ACC112 (cell line): ENCODE results near the gene DHRSX.

Experiments
- H2AFZ ChIP-seq: fragments of 200-600 bp; sonication (generic); one replicate; pipeline ENCODE4 v1.6.0; 2017; ENCODE audit warnings: antibody characterized with exemption, low read length; ENCODE audit not compliant: unreplicated experiment
- H3K27ac ChIP-seq: fragments of 200-600 bp; sonication (generic); 2 replicates; pipeline ENCODE4 v1.5.1; 2014; ENCODE audit warnings: low read depth, mild to moderate bottlenecking, antibody characterized with exemption, low read length, moderate library complexity
- H3K27me3 ChIP-seq: fragments of 200-600 bp; sonication (generic); 2 replicates; pipeline ENCODE4 v1.6.1; 2014; ENCODE audit warnings: mild to moderate bottlenecking, antibody characterized with exemption, low read length, moderate library complexity, mixed read lengths; ENCODE audit not compliant: insufficient read depth
- H3K36me3 ChIP-seq: fragments of 200-600 bp; sonication (generic); 2 replicates; pipeline ENCODE4 v1.6.1; 2016; ENCODE audit warnings: mild to moderate bottlenecking, antibody characterized with exemption, low read length, moderate library complexity, mixed read lengths; ENCODE audit not compliant: insufficient read depth
- H3K4me1 ChIP-seq: fragments of 200-600 bp; sonication (generic); one replicate; pipeline ENCODE4 v1.6.1; 2016; ENCODE audit warnings: low read length, mixed read lengths; ENCODE audit not compliant: insufficient read depth, unreplicated experiment, control insufficient read depth
- H3K4me3 ChIP-seq: fragments of 200-600 bp; sonication (generic); 2 replicates; pipeline ENCODE4 v1.5.1; 2014; ENCODE audit warnings: mild to moderate bottlenecking, low read depth, low read length
- H3K79me2 ChIP-seq: fragments of 200-600 bp; sonication (generic); one replicate; pipeline ENCODE4 v1.6.0; 2016; ENCODE audit warnings: low read length; ENCODE audit not compliant: control insufficient read depth, unreplicated experiment, insufficient read depth

DHRSX gene

GRCh38 chrX:2434270-2435163 is 66.3 kb downstream of the DHRSX start:
- H3K4me3 ChIP-seq = no peak overlapping the region
- H3K36me3 ChIP-seq = peaks cover 12% of the 10 kb centered on the region; the same call in 1 of the 2 replicates
- H3K79me2 ChIP-seq = no peaks in the 10 kb centered on the region
- no peak overlapping the region for H3K27ac ChIP-seq
- no peak overlapping the region for H2AFZ ChIP-seq
- no peaks in the 10 kb centered on the region for H3K27me3 ChIP-seq
- H3K4me1 ChIP-seq = no peaks in the 10 kb centered on the region

GRCh38 chrX:2432298-2432863 is 68.4 kb downstream of the DHRSX start:
- Histone ChIP-seq H3K27me3 (no peaks in the 10 kb centered on the region), H2AFZ (no peak overlapping the region), H3K4me1 (no peaks in the 10 kb centered on the region), H3K27ac (no peak overlapping the region), H3K79me2 (no peaks in the 10 kb centered on the region), H3K4me3 (no peak overlapping the region), H3K36me3 (peaks cover 12% of the 10 kb centered on the region; the same call in 1 of the 2 replicates)

- Histone ChIP-seq H3K27me3 (no peaks in the 10 kb centered on the region), H2AFZ (no peak overlapping the region), H3K79me2 (no peaks in the 10 kb centered on the region), H3K27ac (no peak overlapping the region), H3K36me3 (peaks cover 12% of the 10 kb centered on the region; the same call in 1 of the 2 replicates), H3K4me3 (no peak overlapping the region), H3K4me1 (no peaks in the 10 kb centered on the region)
These were observed 70.4 kb downstream of the DHRSX start for GRCh38 chrX:2430265-2430825.

GRCh38 chrX:2427737-2428136 is 73.0 kb downstream of the DHRSX start:
- Histone ChIP-seq H2AFZ (no peak overlapping the region), H3K79me2 (no peaks in the 10 kb centered on the region), H3K36me3 (peaks cover 16% of the 10 kb centered on the region), H3K4me3 (no peak overlapping the region), H3K4me1 (peaks cover 8% of the 10 kb centered on the region), H3K27ac (no peak overlapping the region), H3K27me3 (no peaks in the 10 kb centered on the region)

GRCh38 chrX:2427147-2427546 is 73.6 kb downstream of the DHRSX start:
- H3K4me3 ChIP-seq = no peak overlapping the region
- H3K79me2 ChIP-seq = no peaks in the 10 kb centered on the region
- peaks cover 8% of the 10 kb centered on the region for H3K4me1 ChIP-seq
- peaks cover 13% of the 10 kb centered on the region for H3K36me3 ChIP-seq
- H3K27ac ChIP-seq = no peak overlapping the region
- no peak overlapping the region for H2AFZ ChIP-seq
- no peaks in the 10 kb centered on the region for H3K27me3 ChIP-seq

GRCh38 chrX:2426289-2426882 is 74.4 kb downstream of the DHRSX start:
- H3K36me3 ChIP-seq = peaks cover 14% of the 10 kb centered on the region
- H2AFZ ChIP-seq = no peak overlapping the region
- H3K4me3 ChIP-seq = no peak overlapping the region
- no peaks in the 10 kb centered on the region for H3K27me3 ChIP-seq
- no peaks in the 10 kb centered on the region for H3K79me2 ChIP-seq
- no peak overlapping the region for H3K27ac ChIP-seq
- peaks cover 8% of the 10 kb centered on the region for H3K4me1 ChIP-seq

DNA sequence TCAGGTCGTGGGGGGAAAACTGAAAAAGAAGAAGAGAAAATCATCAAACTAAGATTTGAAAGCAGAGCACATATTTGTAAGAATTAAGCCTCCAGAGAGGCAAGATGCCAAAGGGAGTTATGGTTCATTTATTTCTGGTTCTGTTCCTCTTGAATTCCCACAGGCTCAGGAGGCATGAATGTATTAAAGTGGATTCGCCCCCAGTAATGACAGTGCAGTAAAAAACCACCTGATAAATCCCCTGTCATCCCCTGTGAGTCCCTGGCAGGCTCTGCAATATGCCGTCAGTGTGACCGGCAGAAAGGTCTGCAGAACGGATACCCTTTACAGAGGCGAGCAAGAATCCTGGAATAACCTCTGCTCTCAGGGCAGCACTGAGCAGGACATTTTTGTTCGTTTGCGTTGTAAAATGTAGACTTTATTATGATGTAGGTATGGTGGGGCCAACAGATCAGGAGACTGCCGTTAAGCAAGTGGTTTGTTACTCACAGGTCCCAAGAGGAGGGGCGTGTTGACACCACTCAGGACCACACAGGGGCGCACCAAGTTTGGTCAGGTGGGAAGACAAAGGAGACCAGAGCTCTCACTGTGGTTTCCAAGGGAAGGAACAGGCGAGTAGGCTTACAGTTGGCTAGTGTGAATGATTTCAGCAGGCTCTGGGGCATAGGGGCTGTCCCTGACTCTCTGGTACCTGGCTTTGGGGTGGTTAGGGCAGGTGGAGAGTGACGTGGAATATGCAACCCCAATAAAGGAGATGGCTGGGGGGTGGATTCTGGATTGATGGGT is 75.3 kb downstream of the DHRSX start:
- H3K79me2 ChIP-seq = no peaks in the 10 kb centered on the region

DNA sequence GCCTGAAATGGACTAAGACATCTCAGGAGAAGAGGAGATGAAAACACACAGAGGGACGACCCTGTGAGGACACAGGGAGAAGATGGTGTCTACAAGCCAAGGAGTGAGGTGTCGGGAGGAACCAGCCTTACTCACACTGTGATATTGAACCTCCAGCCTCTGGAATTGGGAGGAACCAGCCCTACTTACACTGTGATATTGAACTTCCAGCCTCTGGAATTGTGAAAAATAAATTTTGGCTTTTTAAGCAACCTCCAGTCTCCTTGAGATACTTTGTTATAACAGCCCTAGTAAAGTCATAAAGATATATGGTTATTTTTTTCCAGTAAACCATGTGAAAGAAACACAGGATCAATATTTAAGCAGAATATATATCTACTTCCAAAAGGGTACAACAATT is 76.5 kb downstream of the DHRSX start:
- H2AFZ ChIP-seq = no peak overlapping the region
- peaks cover 8% of the 10 kb centered on the region for H3K4me1 ChIP-seq
- H3K79me2 ChIP-seq = no peaks in the 10 kb centered on the region
- H3K27ac ChIP-seq = no peak overlapping the region
- no peak overlapping the region for H3K4me3 ChIP-seq
- no peaks in the 10 kb centered on the region for H3K27me3 ChIP-seq
- peaks cover 13% of the 10 kb centered on the region for H3K36me3 ChIP-seq

More for the DNA sequence above, 75.3 kb downstream of the DHRSX start:
- Histone ChIP-seq H3K27ac (no peak overlapping the region), H3K36me3 (peaks cover 13% of the 10 kb centered on the region), H2AFZ (no peak overlapping the region), H3K4me1 (peaks cover 8% of the 10 kb centered on the region), H3K4me3 (no peak overlapping the region), H3K27me3 (no peaks in the 10 kb centered on the region)

DNA sequence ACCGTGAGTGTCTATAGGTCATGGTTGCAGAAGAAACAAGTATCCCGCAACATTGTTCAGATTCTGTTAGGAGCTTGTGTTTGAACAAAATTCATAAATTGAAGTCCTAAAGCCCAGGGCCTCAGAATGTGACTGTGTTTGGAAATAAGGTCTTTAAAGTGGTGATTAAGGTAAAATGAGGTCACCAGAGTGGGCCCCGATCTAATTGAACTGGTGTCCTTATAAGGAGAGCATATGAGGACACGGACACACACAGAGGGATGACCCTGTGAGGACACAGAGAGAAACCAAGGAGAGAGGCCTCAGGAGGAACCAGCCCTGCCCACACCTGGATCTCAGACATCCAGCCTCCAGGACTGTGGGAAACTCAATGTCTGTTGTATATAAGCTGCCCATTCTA is 76.9 kb downstream of the DHRSX start:
- Histone ChIP-seq H3K36me3 (peaks cover 15% of the 10 kb centered on the region), H2AFZ (no peak overlapping the region), H3K4me1 (peaks cover 8% of the 10 kb centered on the region), H3K4me3 (no peak overlapping the region), H3K79me2 (peaks cover under 1% of the 10 kb centered on the region), H3K27me3 (no peaks in the 10 kb centered on the region), H3K27ac (peak overlapping the region; percentile 14; the same call in 1 of the 2 replicates)

DNA sequence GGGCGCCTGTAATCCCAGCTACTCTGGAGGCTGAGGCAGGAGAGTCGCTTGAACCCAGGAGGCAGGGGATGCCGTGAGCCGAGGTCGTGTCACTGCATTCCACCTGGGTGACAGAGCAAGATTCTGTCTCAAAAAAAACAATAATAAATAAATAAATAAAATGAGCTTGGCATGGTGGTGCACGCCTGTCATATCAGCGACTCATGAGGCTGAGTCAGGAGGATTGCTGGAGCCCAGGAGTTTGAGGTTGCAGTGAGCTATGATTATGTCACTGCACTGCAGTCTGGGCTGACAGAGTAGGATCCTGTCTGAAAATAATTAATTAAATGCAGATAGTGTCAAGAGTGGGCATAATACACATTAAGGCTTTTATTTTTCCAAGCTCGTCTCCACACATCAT is 77.5 kb downstream of the DHRSX start:
- H3K4me3 ChIP-seq = no peak overlapping the region
- H3K36me3 ChIP-seq = peaks cover 19% of the 10 kb centered on the region
- H2AFZ ChIP-seq = no peak overlapping the region
- peak overlapping the region; percentile 14; the same call in 1 of the 2 replicates for H3K27ac ChIP-seq
- H3K79me2 ChIP-seq = peaks cover 5% of the 10 kb centered on the region
- H3K4me1 ChIP-seq = peaks cover 8% of the 10 kb centered on the region
- no peaks in the 10 kb centered on the region for H3K27me3 ChIP-seq
